H9 (cell line): Measurements from ENCODE around the gene TIPARP. TPM values are rescaled to one million over a fixed set of nuclear protein-coding genes. Genes with fewer than 3 reads are reported as not detected.

Experiments
- DNase-seq: peaks from one replicate; pipeline ENCODE4 v3.0.0-alpha.2; 2017
- H2AFZ ChIP-seq: one replicate; pipeline ENCODE4 v1.6.1; 2013; ENCODE audit warnings: mild to moderate bottlenecking, low read length, control low read depth, moderate library complexity
- H2AK5ac ChIP-seq: 2 replicates; pipeline ENCODE4 v1.6.1; 2013; ENCODE audit warnings: low read length, control low read depth, mixed read lengths; ENCODE audit not compliant: insufficient read length
- H2BK120ac ChIP-seq: one replicate; pipeline ENCODE4 v1.6.1; 2013; ENCODE audit warnings: low read depth, mild to moderate bottlenecking, low read length, control low read depth, inconsistent platforms; ENCODE audit not compliant: poor library complexity, severe bottlenecking
- H2BK12ac ChIP-seq: 2 replicates; pipeline ENCODE4 v1.6.1; 2013; ENCODE audit warnings: low read length, control low read depth, mixed read lengths, low read depth; ENCODE audit not compliant: insufficient read length
- H2BK15ac ChIP-seq: 2 replicates; pipeline ENCODE4 v1.6.1; 2013; ENCODE audit warnings: low read depth, low read length, control low read depth
- H2BK20ac ChIP-seq: one replicate; pipeline ENCODE4 v1.6.1; 2013; ENCODE audit warnings: low read depth, mild to moderate bottlenecking, low read length, control low read depth, inconsistent platforms; ENCODE audit not compliant: poor library complexity, severe bottlenecking
- H2BK5ac ChIP-seq: 2 replicates; pipeline ENCODE4 v1.6.1; 2013; ENCODE audit warnings: low read length, control low read depth, mixed read lengths; ENCODE audit not compliant: insufficient read length
- H3K14ac ChIP-seq: 2 replicates; pipeline ENCODE4 v1.6.1; 2013; ENCODE audit warnings: low read length, control low read depth; ENCODE audit not compliant: insufficient read depth
- H3K18ac ChIP-seq: 2 replicates; pipeline ENCODE4 v1.6.1; 2013; ENCODE audit warnings: low read depth, mild to moderate bottlenecking, mixed read lengths, low read length, control low read depth; ENCODE audit not compliant: insufficient read length
- H3K23ac ChIP-seq: 2 replicates; pipeline ENCODE4 v1.6.1; 2013; ENCODE audit warnings: low read length, control low read depth, mixed read lengths, low read depth; ENCODE audit not compliant: insufficient read length
- H3K23me2 ChIP-seq: 2 replicates; pipeline ENCODE4 v1.6.1; 2013; ENCODE audit warnings: low read depth, mild to moderate bottlenecking, mixed read lengths, low read length, control low read depth; ENCODE audit not compliant: insufficient read length, poor library complexity, severe bottlenecking
- H3K27ac ChIP-seq: 2 replicates; pipeline ENCODE4 v1.5.1; 2013; ENCODE audit warnings: low read length, control low read depth, mixed read lengths, low read depth; ENCODE audit not compliant: insufficient read length
- H3K27me3 ChIP-seq: 2 replicates; pipeline ENCODE4 v1.6.1; 2013; ENCODE audit warnings: low read length, control low read depth, inconsistent platforms; ENCODE audit not compliant: insufficient read depth
- H3K4ac ChIP-seq: 2 replicates; pipeline ENCODE4 v1.6.1; 2013; ENCODE audit warnings: low read depth, mild to moderate bottlenecking, control low read depth, inconsistent platforms, low read length, moderate library complexity
- H3K4me1 ChIP-seq: 2 replicates; pipeline ENCODE4 v1.6.1; 2013; ENCODE audit warnings: low read length, control low read depth, inconsistent platforms; ENCODE audit not compliant: insufficient read depth
- H3K4me2 ChIP-seq: 2 replicates; pipeline ENCODE4 v1.6.1; 2013; ENCODE audit warnings: low read length, control low read depth, mixed read lengths; ENCODE audit not compliant: insufficient read length, insufficient read depth
- H3K56ac ChIP-seq: 2 replicates; pipeline ENCODE4 v1.6.1; 2013; ENCODE audit warnings: low read depth, mild to moderate bottlenecking, mixed read lengths, low read length, control low read depth; ENCODE audit not compliant: insufficient read length
- H3K79me1 ChIP-seq: 2 replicates; pipeline ENCODE4 v1.6.1; 2013; ENCODE audit warnings: low read depth, mild to moderate bottlenecking, moderate library complexity, low read length, control low read depth, inconsistent platforms; ENCODE audit not compliant: insufficient read depth, poor library complexity, severe bottlenecking
- H3K79me2 ChIP-seq: 2 replicates; pipeline ENCODE4 v1.6.1; 2013; ENCODE audit warnings: low read length, control low read depth, inconsistent platforms; ENCODE audit not compliant: insufficient read depth
- H3K9ac ChIP-seq: 2 replicates; pipeline ENCODE4 v1.6.1; 2013; ENCODE audit warnings: low read length, control low read depth, mixed read lengths; ENCODE audit not compliant: insufficient read length; ENCODE audit errors: extremely low read depth
- H3K9me3 ChIP-seq: one replicate; pipeline ENCODE4 v1.6.1; 2013; ENCODE audit warnings: low read depth, low read length, inconsistent platforms; ENCODE audit not compliant: control insufficient read depth
- H3T11ph ChIP-seq: one replicate; pipeline ENCODE4 v1.6.1; 2013; ENCODE audit warnings: mild to moderate bottlenecking, low read length, control low read depth, inconsistent platforms
- H4K20me1 ChIP-seq: one replicate; pipeline ENCODE4 v1.6.1; 2013; ENCODE audit not compliant: control insufficient read depth, insufficient read length, insufficient read depth
- H4K5ac ChIP-seq: 2 replicates; pipeline ENCODE4 v1.6.1; 2013; ENCODE audit warnings: low read depth, mild to moderate bottlenecking, mixed read lengths, low read length, control low read depth; ENCODE audit not compliant: insufficient read length
- H4K8ac ChIP-seq: replicated peaks from 2 replicates; pipeline ENCODE4 v1.6.1; 2013; ENCODE audit warnings: low read length, control low read depth, mixed read lengths, low read depth; ENCODE audit not compliant: insufficient read length
- H4K91ac ChIP-seq: 2 replicates; pipeline ENCODE4 v1.6.1; 2013; ENCODE audit warnings: low read depth, mild to moderate bottlenecking, moderate library complexity, mixed read lengths, low read length, control low read depth; ENCODE audit not compliant: insufficient read length
- H3K27ac Mint-ChIP-seq, 3 experiments: 2 replicates in 2 of 3; 3 replicates in 1 of 3; pipeline ENCODE4 v1.8.0; 2020 to 2021; ENCODE audit warnings: mixed read lengths in 3 of 3, mild to moderate bottlenecking in 1 of 3, moderate library complexity in 1 of 3
- H3K27me3 Mint-ChIP-seq: 2 replicates; pipeline ENCODE4 v1.8.0; 2021; ENCODE audit warnings: low read depth, mild to moderate bottlenecking, moderate library complexity, mixed read lengths
- H3K36me3 Mint-ChIP-seq, 3 experiments: 2 replicates in 2 of 3; 3 replicates in 1 of 3; pipeline ENCODE4 v1.8.0; 2020 to 2021; ENCODE audit warnings: low read depth in 3 of 3, mixed read lengths in 3 of 3; ENCODE audit not compliant: insufficient read depth in 1 of 3
- H3K4me1 Mint-ChIP-seq, 2 experiments: 2 replicates each; pipeline ENCODE4 v1.8.0; 2020; ENCODE audit warnings: mixed read lengths in 2 of 2
- H3K4me3 Mint-ChIP-seq, 2 experiments: 2 replicates in 1 of 2; 3 replicates in 1 of 2; pipeline ENCODE4 v1.8.0; 2020 to 2021; ENCODE audit warnings: mild to moderate bottlenecking in 2 of 2, mixed read lengths in 2 of 2, moderate library complexity in 1 of 2
- H3K9me3 Mint-ChIP-seq, 2 experiments: 2 replicates in 1 of 2; 3 replicates in 1 of 2; pipeline ENCODE4 v1.8.0; 2020; ENCODE audit warnings: mild to moderate bottlenecking in 2 of 2, mixed read lengths in 2 of 2, moderate library complexity in 1 of 2
- WGBS: extraction: QIAGEN DNeasy Blood & Tissue Kit; methylation state at CpG from one replicate; pipeline ENCODE4 v1.1.7; 2013; ENCODE audit warnings: missing lambda C conversion rate, low lambda C conversion rate, mixed read lengths; ENCODE audit not compliant: insufficient read length; ENCODE audit errors: extremely low coverage; 5-methylcytosine and 5-hydroxymethylcytosine counted together
- total RNA-seq: library from RNA; stranded (reverse); gene quantifications from 2 replicates; pipeline ENCODE4 v1.2.1, GENCODE V29; 2021
- TF ChIP-seq, protein P1 (sequence below): fragments of 200-600 bp; sonication (generic); conservative IDR thresholded peaks from 3 replicates; pipeline ENCODE4 v1.8.0; 2021; ENCODE audit warnings: antibody characterized with exemption, mild to moderate bottlenecking

The TIPARP gene
- total RNA-seq, 1 experiment from 2014 or later: 5.9 TPM

DNA sequence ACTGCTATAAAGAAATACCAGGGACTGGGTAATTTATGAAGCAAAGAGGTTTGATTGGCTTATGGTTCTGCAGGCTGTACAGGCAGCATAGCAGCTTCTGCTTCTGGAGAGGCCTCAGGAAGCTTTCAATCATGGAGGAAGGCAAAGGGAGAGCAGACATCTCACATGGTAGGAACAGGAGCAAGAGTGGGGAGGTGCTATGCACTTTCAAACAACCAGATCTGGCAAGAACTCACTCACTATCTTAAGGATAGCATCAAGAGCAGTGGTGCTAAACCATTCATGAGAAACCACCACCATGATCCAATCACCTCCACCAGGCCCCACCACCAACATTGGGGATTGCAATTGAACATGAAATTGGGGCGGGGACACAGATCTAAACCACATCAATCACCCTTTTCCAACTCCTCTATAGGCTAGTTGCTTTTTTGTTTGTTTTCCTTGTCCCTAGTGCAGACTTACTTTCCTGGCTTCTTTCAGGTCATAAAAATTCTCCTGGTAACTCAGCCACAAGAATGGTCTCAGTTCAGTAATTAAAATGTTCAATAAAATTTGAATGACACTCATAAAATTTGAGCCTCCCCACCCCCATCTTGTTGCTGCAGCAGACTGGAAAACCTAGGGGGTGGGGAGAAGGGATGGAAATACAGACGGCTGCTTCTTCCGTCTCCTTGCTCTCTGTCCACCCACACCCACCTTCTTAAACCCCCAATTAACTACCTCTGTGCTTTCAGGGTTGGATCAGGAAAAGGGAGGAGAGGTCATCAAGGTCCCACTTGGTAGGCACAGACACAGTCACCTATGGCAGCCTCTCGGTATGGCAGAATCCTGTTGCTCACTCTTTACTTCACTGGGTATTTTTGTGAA lies 16.3 kb upstream of the TIPARP start:
- no peak overlapping the region for H4K8ac ChIP-seq
- Mint-ChIP-seq H3K27ac (no peak overlapping the region), H3K36me3 (no peaks in the 10 kb centered on the region), H3K27me3 (no peaks in the 10 kb centered on the region), H3K4me3 (no peak overlapping the region), H3K9me3 (no peaks in the 10 kb centered on the region), H3K4me1 (no peaks in the 10 kb centered on the region; a peak in 1 of 4 replicates)
- H3K79me1 ChIP-seq: no peaks in the 10 kb centered on the region
- DNase-seq: no peak
- no peak overlapping the region for H3K27ac ChIP-seq
- no peak overlapping the region for H3K4ac ChIP-seq
- H4K5ac ChIP-seq: no peak overlapping the region
- H3K4me1 ChIP-seq: no peaks in the 10 kb centered on the region
- H3K9me3 ChIP-seq: no peaks in the 10 kb centered on the region
- no peak overlapping the region for H3K9ac ChIP-seq
- H3K18ac ChIP-seq: no peak overlapping the region
- no peak overlapping the region for H2AFZ ChIP-seq
- WGBS: no CpG with 5 or more reads among the region's 4 CpGs
- no peak overlapping the region for H2BK15ac ChIP-seq
- TF ChIP-seq, protein P1, sequence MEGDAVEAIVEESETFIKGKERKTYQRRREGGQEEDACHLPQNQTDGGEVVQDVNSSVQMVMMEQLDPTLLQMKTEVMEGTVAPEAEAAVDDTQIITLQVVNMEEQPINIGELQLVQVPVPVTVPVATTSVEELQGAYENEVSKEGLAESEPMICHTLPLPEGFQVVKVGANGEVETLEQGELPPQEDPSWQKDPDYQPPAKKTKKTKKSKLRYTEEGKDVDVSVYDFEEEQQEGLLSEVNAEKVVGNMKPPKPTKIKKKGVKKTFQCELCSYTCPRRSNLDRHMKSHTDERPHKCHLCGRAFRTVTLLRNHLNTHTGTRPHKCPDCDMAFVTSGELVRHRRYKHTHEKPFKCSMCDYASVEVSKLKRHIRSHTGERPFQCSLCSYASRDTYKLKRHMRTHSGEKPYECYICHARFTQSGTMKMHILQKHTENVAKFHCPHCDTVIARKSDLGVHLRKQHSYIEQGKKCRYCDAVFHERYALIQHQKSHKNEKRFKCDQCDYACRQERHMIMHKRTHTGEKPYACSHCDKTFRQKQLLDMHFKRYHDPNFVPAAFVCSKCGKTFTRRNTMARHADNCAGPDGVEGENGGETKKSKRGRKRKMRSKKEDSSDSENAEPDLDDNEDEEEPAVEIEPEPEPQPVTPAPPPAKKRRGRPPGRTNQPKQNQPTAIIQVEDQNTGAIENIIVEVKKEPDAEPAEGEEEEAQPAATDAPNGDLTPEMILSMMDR: no peak
- no peak overlapping the region for H3K56ac ChIP-seq
- H3K23ac ChIP-seq: no peak overlapping the region
- H2BK20ac ChIP-seq: no peak overlapping the region
- H3K14ac ChIP-seq: no peak overlapping the region
- H3K23me2 ChIP-seq: no peaks in the 10 kb centered on the region
- H3K79me2 ChIP-seq: no peaks in the 10 kb centered on the region
- H2BK12ac ChIP-seq: no peak overlapping the region
- no peak overlapping the region for H4K91ac ChIP-seq
- no peaks in the 10 kb centered on the region for H3K27me3 ChIP-seq
- H2AK5ac ChIP-seq: no peak overlapping the region
- no peak overlapping the region for H3K4me2 ChIP-seq
- no peak overlapping the region for H2BK120ac ChIP-seq
- H2BK5ac ChIP-seq: no peak overlapping the region
- no peak overlapping the region for H3T11ph ChIP-seq
- no peaks in the 10 kb centered on the region for H4K20me1 ChIP-seq
